Measurements from ENCODE around the gene PROM1.

PROM1 gene

GRCh38 chr4:16055873-16056272, 27.9 kb downstream of the PROM1 start:
- Histone ChIP-seq H4K20me1 (ENCODE audit: insufficient read depth, low read length) (no peaks in the 10 kb centered on the region), H3K9me2 (replicated peaks; ENCODE audit: insufficient read depth, low read length) (no peaks in the 10 kb centered on the region), H3K27me3 (replicated peaks; ENCODE audit: insufficient read depth, low read length) (no peaks in the 10 kb centered on the region)

DNA sequence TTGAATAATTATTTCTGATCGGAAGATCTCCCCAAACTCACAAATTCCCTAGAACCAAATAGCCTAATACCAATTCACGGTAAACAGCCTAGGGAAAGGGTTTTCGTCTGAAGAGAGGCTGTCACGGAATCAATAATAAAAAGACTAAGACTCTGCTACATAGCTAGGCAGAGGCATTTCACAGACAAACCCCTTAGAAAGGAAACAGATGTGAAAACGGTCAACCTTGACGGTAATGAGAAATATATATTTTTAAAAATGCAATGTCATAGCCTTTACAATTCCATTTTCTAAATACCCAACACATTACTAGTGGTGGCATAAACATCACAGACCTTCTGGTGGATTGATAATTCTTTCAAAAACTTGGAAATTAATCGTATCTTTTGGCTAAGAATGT, 28.4 kb downstream of the PROM1 start:
- DNase-seq: no peak
- Histone ChIP-seq H3K9me2 (replicated peaks; ENCODE audit: insufficient read depth, low read length) (no peaks in the 10 kb centered on the region), H3K27ac (ENCODE audit: low read length) (no peak overlapping the region), H3K9me3 (replicated peaks; ENCODE audit: insufficient read depth, low read length) (no peaks in the 10 kb centered on the region), H3K9ac (ENCODE audit: low read length) (no peak overlapping the region), H3K4me3 (ENCODE audit: low read length) (no peak overlapping the region), H2AFZ (ENCODE audit: low read length) (no peak overlapping the region), H3K4me2 (ENCODE audit: low read depth, low read length) (no peak overlapping the region), H4K20me1 (ENCODE audit: insufficient read depth, low read length) (no peaks in the 10 kb centered on the region), H3K36me3 (replicated peaks; ENCODE audit: insufficient read depth, low read length) (no peaks in the 10 kb centered on the region), H3K27me3 (replicated peaks; ENCODE audit: insufficient read depth, low read length) (no peaks in the 10 kb centered on the region), H3K4me1 (ENCODE audit: low read length) (no peaks in the 10 kb centered on the region), H3F3A (ENCODE audit: insufficient read depth, low read length) (no peaks in the 10 kb centered on the region), H3K79me2 (ENCODE audit: low read length) (no peaks in the 10 kb centered on the region)
- TF ChIP-seq, protein P1, sequence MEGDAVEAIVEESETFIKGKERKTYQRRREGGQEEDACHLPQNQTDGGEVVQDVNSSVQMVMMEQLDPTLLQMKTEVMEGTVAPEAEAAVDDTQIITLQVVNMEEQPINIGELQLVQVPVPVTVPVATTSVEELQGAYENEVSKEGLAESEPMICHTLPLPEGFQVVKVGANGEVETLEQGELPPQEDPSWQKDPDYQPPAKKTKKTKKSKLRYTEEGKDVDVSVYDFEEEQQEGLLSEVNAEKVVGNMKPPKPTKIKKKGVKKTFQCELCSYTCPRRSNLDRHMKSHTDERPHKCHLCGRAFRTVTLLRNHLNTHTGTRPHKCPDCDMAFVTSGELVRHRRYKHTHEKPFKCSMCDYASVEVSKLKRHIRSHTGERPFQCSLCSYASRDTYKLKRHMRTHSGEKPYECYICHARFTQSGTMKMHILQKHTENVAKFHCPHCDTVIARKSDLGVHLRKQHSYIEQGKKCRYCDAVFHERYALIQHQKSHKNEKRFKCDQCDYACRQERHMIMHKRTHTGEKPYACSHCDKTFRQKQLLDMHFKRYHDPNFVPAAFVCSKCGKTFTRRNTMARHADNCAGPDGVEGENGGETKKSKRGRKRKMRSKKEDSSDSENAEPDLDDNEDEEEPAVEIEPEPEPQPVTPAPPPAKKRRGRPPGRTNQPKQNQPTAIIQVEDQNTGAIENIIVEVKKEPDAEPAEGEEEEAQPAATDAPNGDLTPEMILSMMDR (IDR thresholded peaks at IDR 0.05; ENCODE audit: low read length): no peak
- no peak for TF ChIP-seq EZH2phosphoT487 (IDR thresholded peaks at IDR 0.05; ENCODE audit: low read length)
- TF ChIP-seq EZH2 (optimal IDR thresholded peaks at IDR 0.05; ENCODE audit: low read depth, low read length): no peak

More at GRCh38 chr4:16055873-16056272, 27.9 kb downstream of the PROM1 start:
- H3K4me3 ChIP-seq (ENCODE audit: low read length): no peak overlapping the region
- DNase-seq: no peak
- H3F3A ChIP-seq (ENCODE audit: insufficient read depth, low read length): no peaks in the 10 kb centered on the region
- TF ChIP-seq EZH2 (optimal IDR thresholded peaks at IDR 0.05; ENCODE audit: low read depth, low read length) (no peak), EZH2phosphoT487 (IDR thresholded peaks at IDR 0.05; ENCODE audit: low read length) (no peak)
- TF ChIP-seq, protein P1 (IDR thresholded peaks at IDR 0.05; ENCODE audit: low read length): no peak
- H3K9ac ChIP-seq (ENCODE audit: low read length): no peak overlapping the region
- H3K9me3 ChIP-seq (replicated peaks; ENCODE audit: insufficient read depth, low read length): no peaks in the 10 kb centered on the region
- no peak overlapping the region for H3K27ac ChIP-seq (ENCODE audit: low read length)
- no peak overlapping the region for H2AFZ ChIP-seq (ENCODE audit: low read length)
- H3K36me3 ChIP-seq (replicated peaks; ENCODE audit: insufficient read depth, low read length): no peaks in the 10 kb centered on the region
- no peak overlapping the region for H3K4me2 ChIP-seq (ENCODE audit: low read depth, low read length)
- no peaks in the 10 kb centered on the region for H3K4me1 ChIP-seq (ENCODE audit: low read length)
- no peaks in the 10 kb centered on the region for H3K79me2 ChIP-seq (ENCODE audit: low read length)

DNA sequence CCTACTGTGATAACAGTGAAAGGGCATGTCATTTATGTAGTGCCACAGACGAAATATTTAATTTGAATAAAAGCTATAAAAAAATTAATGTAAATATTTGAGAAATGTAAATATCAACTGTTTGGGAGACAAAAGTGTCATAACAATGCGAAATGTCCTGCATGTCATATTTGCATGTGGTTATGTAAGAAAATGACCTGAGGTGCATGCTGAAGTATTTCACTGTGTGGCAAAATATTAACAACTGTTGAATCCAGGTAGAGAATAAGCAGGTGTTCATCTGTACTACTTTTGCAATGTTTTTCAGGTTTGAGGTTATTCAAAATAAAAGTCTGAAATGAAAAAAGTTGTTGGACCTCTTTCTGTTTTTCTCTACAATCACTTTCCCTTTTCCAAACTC, 30.9 kb downstream of the PROM1 start:
- TF ChIP-seq EZH2phosphoT487 (IDR thresholded peaks at IDR 0.05; ENCODE audit: low read length): no peak
- TF ChIP-seq, protein P1 (IDR thresholded peaks at IDR 0.05; ENCODE audit: low read length): no peak
- Histone ChIP-seq H3K36me3 (replicated peaks; ENCODE audit: insufficient read depth, low read length) (no peaks in the 10 kb centered on the region), H3K9ac (ENCODE audit: low read length) (no peak overlapping the region), H3K9me2 (replicated peaks; ENCODE audit: insufficient read depth, low read length) (no peaks in the 10 kb centered on the region), H2AFZ (ENCODE audit: low read length) (no peak overlapping the region), H3F3A (ENCODE audit: insufficient read depth, low read length) (no peaks in the 10 kb centered on the region), H3K27me3 (replicated peaks; ENCODE audit: insufficient read depth, low read length) (no peaks in the 10 kb centered on the region), H3K27ac (ENCODE audit: low read length) (no peak overlapping the region), H3K9me3 (replicated peaks; ENCODE audit: insufficient read depth, low read length) (no peaks in the 10 kb centered on the region), H3K4me1 (ENCODE audit: low read length) (no peaks in the 10 kb centered on the region), H3K4me3 (ENCODE audit: low read length) (no peak overlapping the region), H3K79me2 (ENCODE audit: low read length) (no peaks in the 10 kb centered on the region), H3K4me2 (ENCODE audit: low read depth, low read length) (no peak overlapping the region), H4K20me1 (ENCODE audit: insufficient read depth, low read length) (no peaks in the 10 kb centered on the region)
- DNase-seq: no peak
